ENCODE results near the gene RSF1.
"Not testable (repeated sequence)": the region's sequence is repeated elsewhere in the genome, so short reads cannot be mapped to it uniquely, and the experiment has no call there.

DNA sequence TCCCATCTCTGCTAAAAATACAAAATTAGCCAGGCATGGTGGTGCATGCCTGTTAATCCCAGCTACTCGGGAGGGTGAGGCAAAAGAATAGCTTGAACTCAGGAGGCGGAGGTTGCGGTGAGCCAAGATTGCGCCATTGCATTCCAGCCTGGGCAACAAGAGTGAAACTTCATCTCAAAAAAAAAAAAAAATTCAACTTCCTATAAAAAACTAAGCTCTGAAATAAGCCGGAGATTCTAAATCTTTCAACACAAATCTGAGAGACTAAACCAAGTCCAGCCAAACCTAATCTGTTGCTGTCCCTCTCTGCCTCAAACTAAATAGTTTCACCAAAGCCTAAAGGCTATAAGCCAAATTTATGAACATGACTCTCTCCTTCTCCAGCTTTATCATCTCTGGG is 186.6 kb downstream of the RSF1 start:
- not testable (repeated sequence) for TF ChIP-seq POLR2AphosphoS5 (IDR thresholded peaks at IDR 0.05; ENCODE audit: low read depth, low read length); POLR2A (IDR thresholded peaks at IDR 0.05; ENCODE audit: borderline replicate concordance, extremely low read depth, insufficient read depth, insufficient read length); SP1 (IDR thresholded peaks at IDR 0.05; ENCODE audit: low read depth); EZH2 (IDR thresholded peaks at IDR 0.05)
- TF ChIP-seq, protein P1, sequence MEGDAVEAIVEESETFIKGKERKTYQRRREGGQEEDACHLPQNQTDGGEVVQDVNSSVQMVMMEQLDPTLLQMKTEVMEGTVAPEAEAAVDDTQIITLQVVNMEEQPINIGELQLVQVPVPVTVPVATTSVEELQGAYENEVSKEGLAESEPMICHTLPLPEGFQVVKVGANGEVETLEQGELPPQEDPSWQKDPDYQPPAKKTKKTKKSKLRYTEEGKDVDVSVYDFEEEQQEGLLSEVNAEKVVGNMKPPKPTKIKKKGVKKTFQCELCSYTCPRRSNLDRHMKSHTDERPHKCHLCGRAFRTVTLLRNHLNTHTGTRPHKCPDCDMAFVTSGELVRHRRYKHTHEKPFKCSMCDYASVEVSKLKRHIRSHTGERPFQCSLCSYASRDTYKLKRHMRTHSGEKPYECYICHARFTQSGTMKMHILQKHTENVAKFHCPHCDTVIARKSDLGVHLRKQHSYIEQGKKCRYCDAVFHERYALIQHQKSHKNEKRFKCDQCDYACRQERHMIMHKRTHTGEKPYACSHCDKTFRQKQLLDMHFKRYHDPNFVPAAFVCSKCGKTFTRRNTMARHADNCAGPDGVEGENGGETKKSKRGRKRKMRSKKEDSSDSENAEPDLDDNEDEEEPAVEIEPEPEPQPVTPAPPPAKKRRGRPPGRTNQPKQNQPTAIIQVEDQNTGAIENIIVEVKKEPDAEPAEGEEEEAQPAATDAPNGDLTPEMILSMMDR (IDR thresholded peaks at IDR 0.05 in 2 of 3, conservative IDR thresholded peaks at IDR 0.05 in 1 of 3; ENCODE audit: borderline replicate concordance in 1 of 3, insufficient read depth in 1 of 3, low read depth in 2 of 3, low read length in 2 of 3), result not testable (repeated sequence)
- TF ChIP-seq, protein P2, sequence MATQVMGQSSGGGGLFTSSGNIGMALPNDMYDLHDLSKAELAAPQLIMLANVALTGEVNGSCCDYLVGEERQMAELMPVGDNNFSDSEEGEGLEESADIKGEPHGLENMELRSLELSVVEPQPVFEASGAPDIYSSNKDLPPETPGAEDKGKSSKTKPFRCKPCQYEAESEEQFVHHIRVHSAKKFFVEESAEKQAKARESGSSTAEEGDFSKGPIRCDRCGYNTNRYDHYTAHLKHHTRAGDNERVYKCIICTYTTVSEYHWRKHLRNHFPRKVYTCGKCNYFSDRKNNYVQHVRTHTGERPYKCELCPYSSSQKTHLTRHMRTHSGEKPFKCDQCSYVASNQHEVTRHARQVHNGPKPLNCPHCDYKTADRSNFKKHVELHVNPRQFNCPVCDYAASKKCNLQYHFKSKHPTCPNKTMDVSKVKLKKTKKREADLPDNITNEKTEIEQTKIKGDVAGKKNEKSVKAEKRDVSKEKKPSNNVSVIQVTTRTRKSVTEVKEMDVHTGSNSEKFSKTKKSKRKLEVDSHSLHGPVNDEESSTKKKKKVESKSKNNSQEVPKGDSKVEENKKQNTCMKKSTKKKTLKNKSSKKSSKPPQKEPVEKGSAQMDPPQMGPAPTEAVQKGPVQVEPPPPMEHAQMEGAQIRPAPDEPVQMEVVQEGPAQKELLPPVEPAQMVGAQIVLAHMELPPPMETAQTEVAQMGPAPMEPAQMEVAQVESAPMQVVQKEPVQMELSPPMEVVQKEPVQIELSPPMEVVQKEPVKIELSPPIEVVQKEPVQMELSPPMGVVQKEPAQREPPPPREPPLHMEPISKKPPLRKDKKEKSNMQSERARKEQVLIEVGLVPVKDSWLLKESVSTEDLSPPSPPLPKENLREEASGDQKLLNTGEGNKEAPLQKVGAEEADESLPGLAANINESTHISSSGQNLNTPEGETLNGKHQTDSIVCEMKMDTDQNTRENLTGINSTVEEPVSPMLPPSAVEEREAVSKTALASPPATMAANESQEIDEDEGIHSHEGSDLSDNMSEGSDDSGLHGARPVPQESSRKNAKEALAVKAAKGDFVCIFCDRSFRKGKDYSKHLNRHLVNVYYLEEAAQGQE (IDR thresholded peaks at IDR 0.05; ENCODE audit: low read depth), result not testable (repeated sequence)

Measured in HCT116 (cell line).